ENCODE data around the gene CENATAC.
"Not testable (repeated sequence)": the region's sequence is repeated elsewhere in the genome, so short reads cannot be mapped to it uniquely, and the experiment has no call there.

Gene CENATAC

DNA sequence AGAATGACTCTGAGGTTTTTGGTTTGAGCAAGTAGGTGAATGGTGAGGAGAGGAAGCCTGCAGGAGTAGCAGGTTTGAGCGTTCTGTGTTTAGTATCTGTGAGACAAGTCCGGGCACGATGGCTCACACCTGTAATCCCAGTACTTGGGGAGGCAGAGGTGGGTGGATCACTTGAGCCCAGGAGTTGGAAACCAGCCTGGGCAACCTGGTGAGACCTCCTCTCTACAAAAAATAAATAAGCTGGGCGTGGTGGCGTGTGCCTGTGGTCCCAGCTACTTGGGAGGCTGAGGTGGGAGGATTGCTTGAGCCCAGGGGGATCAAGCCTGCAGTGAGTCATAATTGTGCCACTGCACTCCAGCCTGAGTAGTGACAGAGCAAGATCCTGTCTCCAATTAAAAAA is 9.7 kb upstream of the CENATAC start:
- Histone ChIP-seq H3K27me3 (replicated peaks) (no peaks in the 10 kb centered on the region), H3K27ac (no peak overlapping the region), H3K4me3 (ENCODE audit: low read depth, low read length) (no peak overlapping the region), H3K36me3 (replicated peaks) (no peaks in the 10 kb centered on the region)
- no peak for DNase-seq
- TF ChIP-seq, protein P1, sequence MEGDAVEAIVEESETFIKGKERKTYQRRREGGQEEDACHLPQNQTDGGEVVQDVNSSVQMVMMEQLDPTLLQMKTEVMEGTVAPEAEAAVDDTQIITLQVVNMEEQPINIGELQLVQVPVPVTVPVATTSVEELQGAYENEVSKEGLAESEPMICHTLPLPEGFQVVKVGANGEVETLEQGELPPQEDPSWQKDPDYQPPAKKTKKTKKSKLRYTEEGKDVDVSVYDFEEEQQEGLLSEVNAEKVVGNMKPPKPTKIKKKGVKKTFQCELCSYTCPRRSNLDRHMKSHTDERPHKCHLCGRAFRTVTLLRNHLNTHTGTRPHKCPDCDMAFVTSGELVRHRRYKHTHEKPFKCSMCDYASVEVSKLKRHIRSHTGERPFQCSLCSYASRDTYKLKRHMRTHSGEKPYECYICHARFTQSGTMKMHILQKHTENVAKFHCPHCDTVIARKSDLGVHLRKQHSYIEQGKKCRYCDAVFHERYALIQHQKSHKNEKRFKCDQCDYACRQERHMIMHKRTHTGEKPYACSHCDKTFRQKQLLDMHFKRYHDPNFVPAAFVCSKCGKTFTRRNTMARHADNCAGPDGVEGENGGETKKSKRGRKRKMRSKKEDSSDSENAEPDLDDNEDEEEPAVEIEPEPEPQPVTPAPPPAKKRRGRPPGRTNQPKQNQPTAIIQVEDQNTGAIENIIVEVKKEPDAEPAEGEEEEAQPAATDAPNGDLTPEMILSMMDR (IDR thresholded peaks at IDR 0.05; ENCODE audit: low read depth, low read length, missing control alignments) = no peak
- in situ Hi-C loops (cut with HindIII; ENCODE audit: low pct_ligation_motif_present, low sequenced_read_pairs) = no loop called here

- H3K27me3 ChIP-seq (replicated peaks); H3K27ac ChIP-seq; in situ Hi-C loops (cut with HindIII; ENCODE audit: low pct_ligation_motif_present, low sequenced_read_pairs); H3K36me3 ChIP-seq (replicated peaks); H3K4me3 ChIP-seq (ENCODE audit: low read depth, low read length); DNase-seq: not testable (repeated sequence)
Measured at GRCh38 chr11:118991486-118992038, 6.4 kb upstream of the CENATAC start.

- no peak for DNase-seq
- Histone ChIP-seq H3K27ac (no peak overlapping the region), H3K4me3 (ENCODE audit: low read depth, low read length) (peak overlapping the region; percentile 82), H3K36me3 (replicated peaks) (peaks cover 4% of the 10 kb centered on the region), H3K27me3 (replicated peaks) (no peaks in the 10 kb centered on the region)
- TF ChIP-seq, protein P1 (IDR thresholded peaks at IDR 0.05; ENCODE audit: low read depth, low read length, missing control alignments) = peak; percentile 58
- in situ Hi-C loops (cut with HindIII; ENCODE audit: low pct_ligation_motif_present, low sequenced_read_pairs) = no loop called here
Measured at GRCh38 chr11:118996926-118997626, 862 bp upstream of the CENATAC start.

GRCh38 chr11:118998388-118998717 is 415 bp downstream of the CENATAC start:
- Histone ChIP-seq H3K27me3 (replicated peaks) (no peaks in the 10 kb centered on the region), H3K36me3 (replicated peaks) (peaks cover 4% of the 10 kb centered on the region), H3K27ac (no peak overlapping the region), H3K4me3 (ENCODE audit: low read depth, low read length) (peak overlapping the region; percentile 82)
- DNase-seq = no peak
- TF ChIP-seq, protein P1 (IDR thresholded peaks at IDR 0.05; ENCODE audit: low read depth, low read length, missing control alignments) = no peak
- in situ Hi-C loops (cut with HindIII; ENCODE audit: low pct_ligation_motif_present, low sequenced_read_pairs) = no loop called here

GRCh38 chr11:118998822-118999221 is 884 bp downstream of the CENATAC start:
- peak; percentile 58 for DNase-seq
- H3K36me3 ChIP-seq (replicated peaks) = peaks cover 4% of the 10 kb centered on the region
- in situ Hi-C loops (cut with HindIII; ENCODE audit: low pct_ligation_motif_present, low sequenced_read_pairs) = no loop called here

GRCh38 chr11:119000906-119001305 is 3.0 kb downstream of the CENATAC start:
- TF ChIP-seq, protein P1 (IDR thresholded peaks at IDR 0.05; ENCODE audit: low read depth, low read length, missing control alignments) = no peak
- in situ Hi-C loops (cut with HindIII; ENCODE audit: low pct_ligation_motif_present, low sequenced_read_pairs) = no loop called here

More at GRCh38 chr11:118998822-118999221, 884 bp downstream of the CENATAC start:
- TF ChIP-seq, protein P1 (IDR thresholded peaks at IDR 0.05; ENCODE audit: low read depth, low read length, missing control alignments) = no peak
- Histone ChIP-seq H3K4me3 (ENCODE audit: low read depth, low read length) (peak overlapping the region; percentile 82), H3K27me3 (replicated peaks) (no peaks in the 10 kb centered on the region), H3K27ac (peak overlapping the region; percentile 15)

More at GRCh38 chr11:119000906-119001305, 3.0 kb downstream of the CENATAC start:
- H3K27me3 ChIP-seq (replicated peaks) = no peaks in the 10 kb centered on the region
- H3K36me3 ChIP-seq (replicated peaks) = peaks cover 4% of the 10 kb centered on the region
- DNase-seq = no peak
- H3K4me3 ChIP-seq (ENCODE audit: low read depth, low read length) = no peak overlapping the region
- H3K27ac ChIP-seq = no peak overlapping the region

Data from brain microvascular endothelial cell (primary cell).